Activated CD8-positive, alpha-beta memory T cell treated with anti-CD3 and anti-CD28 coated beads for 4 hours (primary cell): ENCODE data around the gene CGB8.
"Not testable (repeated sequence)": the region's sequence is repeated elsewhere in the genome, so short reads cannot be mapped to it uniquely, and the experiment has no call there.

ENCODE experiments used
- DNase-seq, 2 donors: peaks; one replicate each; pipeline ENCODE4 v3.0.0-alpha.2; 2020; ENCODE audit warnings: low read depth in 2 of 2

Gene CGB8

DNA sequence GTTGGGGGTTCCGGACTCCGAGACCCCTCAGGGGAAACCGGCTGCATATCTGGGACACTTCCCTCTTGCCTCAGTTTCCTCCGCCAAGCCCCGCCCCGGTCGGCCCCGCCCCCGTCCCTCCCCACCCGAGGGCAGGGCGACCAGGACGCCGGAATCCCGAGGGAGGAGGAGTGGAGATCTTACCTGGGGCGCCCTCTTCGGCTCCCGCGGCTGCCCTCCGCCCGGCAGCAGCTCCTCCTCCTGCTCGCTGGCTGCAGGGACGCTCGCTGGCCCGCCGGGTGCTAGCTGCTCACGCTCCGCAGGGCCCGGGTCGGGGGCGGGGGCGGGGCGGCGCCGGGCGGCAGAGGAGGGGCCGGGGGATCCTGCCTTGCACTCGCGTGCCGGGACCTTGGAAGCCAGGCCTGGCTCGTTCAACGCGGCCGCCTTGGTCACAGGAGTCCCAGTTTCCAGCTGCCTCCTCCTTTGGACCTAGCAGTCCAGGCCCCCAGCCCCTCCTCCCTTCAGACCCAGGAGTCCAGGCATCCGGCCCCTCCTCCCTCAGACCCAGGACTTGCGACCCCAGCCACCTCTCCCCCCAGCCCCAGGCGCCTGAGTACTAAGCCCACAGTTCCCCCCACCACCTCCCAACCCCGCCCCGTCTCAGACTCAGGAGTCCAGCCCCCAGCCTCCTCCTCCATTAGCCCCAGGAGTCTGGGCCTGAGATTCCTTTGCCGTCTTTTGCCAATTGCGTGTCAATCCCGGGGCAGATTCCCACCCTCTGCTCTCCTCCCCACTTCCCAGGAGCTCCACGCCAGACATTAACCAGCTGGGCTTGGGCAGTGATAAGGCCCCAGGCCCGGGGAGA, 16.1 kb upstream of the CGB8 start, which contains the start of gene NTF4:
NTF4 (minus strand) TSS at position 51 of the 844 bp plus-strand sequence. CDS start 2,821 bp downstream, outside the sequence.
- no peak for DNase-seq

DNA sequence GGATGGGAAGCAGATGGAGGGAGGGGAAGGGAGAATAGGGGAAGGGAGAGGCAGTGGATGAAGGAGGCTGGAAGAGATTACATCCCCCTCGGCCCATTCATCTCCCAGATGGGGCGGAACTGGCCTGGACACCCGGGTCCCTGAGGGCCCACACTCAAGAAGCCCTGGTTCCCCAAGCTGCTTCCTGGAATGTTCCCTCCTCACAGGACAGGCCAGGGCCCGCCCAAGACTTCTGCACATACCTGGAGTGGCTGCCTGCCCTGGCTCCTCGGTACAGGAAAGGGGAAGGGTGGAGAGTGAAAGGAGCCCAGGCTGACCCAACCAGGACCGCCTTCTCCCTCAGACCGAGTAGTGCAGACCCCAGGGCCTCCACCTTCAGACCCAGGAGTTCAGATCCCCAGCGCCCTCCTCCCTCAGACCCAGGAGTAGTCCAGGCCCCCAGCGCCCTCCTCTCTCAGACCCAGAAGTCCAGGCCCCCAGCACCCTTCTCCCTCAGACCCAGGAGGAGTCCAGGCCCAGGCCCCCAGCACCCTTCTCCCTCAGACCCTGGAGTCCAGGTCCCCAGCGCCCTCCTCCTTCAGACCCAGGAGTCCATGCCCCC, 15.2 kb upstream of the CGB8 start:
- no peak for DNase-seq

DNA sequence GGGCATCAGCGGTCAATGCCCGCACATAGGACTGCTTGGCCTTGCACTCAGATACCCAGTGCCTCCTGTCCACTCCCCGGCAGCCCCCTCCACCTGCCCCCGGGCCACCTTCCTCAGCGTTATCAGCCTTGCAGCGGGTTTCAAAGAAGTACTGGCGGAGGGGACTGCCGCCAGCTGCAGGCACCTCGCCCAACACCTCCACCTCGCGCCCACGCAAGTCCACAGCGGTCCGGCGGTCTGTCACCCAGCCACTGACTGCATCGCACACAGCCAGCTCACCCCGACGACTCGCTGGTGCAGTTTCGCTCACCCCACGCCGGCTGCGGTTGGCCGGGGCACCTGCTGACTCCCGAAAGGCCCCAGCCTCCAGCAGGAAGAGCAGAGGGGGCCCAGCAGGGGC, 12.5 kb upstream of the CGB8 start:
- no peak for DNase-seq

DNA sequence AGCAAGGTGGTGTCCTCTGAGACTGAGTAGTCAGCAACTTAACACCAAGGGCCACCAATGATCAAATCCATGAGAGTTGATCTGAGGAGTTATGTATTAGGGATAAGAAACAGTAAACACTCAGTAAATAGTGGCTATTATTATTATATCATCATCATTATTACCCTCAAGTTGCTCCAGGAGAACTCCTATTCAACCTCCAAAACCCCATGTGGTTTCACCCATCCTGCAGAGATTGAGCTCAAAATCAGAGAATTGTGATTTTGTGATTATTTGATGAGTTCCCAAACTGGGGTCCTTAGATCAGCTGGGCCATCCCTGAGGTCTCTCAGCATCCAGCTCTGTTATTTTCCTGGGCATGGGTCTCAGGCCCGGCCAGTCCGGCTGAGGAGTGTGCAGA, 12.1 kb upstream of the CGB8 start:
- DNase-seq = no peak

DNA sequence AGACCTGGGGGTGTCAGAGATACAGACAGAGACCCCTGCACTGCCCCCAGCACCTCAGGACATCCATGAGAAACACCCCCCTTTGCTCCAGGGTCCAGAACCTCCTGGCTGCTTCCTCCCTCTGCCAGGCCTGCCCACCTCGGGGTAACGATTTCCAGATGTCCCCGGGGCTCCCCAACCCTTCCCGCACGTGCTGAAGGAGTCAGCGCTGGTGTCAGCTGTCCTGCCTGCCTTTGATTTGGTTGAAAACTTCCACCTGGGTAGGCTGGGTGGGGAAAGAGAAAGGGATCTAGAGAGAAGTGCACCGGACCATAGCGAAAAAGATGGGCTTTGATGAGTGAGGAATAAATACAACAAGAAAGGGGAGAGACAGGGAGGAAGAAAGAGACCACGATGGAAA, 10.1 kb upstream of the CGB8 start:
- DNase-seq = no peak

DNA sequence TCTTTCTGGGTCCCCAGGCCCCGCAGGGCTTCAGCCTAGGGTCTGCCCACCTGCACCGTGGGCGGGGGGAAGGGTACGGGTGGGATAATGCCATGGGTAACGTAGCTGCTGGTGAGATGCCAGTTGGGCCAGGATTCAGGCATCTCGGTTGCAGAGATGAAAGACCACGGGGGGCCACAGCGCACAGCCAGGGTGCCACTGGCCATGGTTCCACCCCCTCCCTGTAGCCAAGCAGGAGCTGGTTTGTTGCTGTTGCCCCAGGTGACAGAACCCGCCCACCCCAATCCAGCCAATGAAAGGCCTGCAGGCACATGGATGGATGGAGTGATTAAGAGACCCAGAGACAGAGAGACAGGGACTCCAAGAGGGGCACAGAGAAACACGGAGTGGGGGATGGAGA, 9.7 kb upstream of the CGB8 start:
- DNase-seq = no peak

DNA sequence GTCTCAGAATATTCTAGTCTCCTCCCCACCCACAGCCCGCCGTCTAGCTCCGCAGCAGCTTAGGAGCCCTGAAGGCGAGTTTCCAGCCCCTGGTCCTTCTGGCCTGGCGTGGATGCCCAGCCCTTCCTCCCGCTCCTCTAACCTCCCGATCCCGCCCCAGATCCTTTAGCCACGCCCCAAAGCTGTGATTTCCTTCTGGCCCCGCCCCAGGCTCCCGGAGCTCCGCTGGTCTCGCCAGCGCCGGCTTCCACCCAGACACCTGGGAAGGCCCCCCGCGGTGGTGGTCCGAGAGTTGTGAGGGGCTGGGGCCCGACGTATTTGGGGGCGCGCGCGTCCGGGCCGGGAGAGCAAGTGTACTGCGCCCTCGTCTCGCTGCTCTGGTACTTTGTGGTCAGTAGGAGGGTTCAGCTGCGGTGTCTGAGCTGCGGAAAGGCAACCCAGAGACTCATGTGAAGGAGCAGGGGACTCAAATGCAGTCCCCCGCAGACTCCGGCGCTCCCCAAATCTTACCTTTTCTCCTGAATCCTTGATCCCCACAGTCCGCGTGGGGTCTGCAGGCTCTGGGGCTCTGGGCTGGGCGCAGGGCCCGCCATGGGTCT, 8.8 kb upstream of the CGB8 start, which contains the start of gene CGB7:
CGB7 (minus strand) TSS at position 114 of the 599 bp plus-strand sequence. CDS start 2,374 bp downstream, outside the sequence.
- DNase-seq = no peak

DNA sequence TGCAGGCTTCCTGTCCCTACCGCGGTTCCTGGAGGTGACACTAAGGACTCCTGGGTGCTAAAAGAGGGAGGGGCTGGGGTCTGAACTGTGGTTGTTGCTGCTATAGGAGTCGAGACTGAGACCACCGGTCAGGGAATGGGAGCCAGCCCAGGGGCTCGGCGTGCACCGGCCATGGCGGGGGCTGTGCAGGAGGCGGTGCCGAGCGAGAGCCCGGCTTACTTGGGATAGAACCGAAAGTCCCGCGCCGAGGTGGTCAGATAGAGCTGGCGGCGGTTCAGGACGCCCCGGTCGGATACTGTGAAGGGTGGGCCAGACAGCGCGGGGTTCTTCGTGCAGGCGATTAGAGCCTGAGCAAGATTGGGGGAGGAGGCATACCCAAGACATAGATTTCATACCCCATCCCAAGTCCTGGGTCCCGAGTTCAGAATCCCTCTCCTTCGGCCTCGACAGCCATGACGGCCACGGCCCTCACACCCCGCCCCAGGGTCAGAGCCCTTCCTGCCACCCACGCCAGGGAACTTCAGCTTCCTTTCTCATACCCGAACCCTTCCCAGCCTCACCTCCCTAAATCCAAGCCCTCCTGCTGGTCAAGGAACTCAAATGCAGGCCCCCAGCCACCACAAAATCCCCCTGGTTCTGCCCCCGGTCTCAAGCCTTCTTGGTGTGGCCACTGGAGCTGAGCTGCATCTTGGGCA, 8.1 kb upstream of the CGB8 start:
- not testable (repeated sequence) for DNase-seq

DNA sequence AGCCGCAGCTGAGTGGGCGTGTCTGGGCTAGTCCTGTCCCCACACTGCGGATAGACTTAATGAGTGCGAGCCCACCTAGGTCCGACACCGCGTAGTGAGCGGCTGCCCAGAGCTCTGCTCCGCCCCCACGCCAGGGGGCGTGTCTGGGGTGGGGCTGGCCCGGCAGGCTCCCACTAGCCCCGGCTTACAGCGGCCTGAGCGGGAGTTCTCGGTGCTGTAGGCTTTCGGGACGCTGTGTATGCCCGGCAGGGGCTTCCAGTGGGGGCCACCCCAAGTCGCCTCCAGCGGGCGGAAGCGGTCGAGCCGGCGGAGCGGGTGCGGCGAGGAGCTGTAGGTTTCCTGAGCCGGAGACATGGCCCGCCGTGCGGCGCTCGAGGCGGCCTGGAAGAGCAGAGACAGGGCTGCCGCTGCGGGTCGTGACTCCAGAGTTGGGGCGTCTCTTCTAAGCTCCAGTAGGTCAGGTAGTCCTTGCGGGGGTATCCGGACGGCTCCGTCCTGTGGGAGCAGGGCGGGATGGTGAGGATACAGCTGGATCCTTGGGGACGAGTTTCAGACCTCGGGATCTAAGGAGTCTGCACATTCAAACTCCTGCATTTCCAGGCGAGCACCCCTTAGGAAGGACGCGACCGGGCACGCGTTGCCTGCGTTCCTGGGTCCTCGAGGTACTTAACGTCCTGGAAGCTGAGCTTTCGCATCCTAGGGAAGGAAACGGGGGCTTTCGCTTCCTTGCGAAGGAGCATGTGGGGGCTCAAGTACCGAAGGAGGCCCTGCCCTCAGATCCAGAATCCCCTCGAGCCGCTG, 7.4 kb upstream of the CGB8 start:
- no peak for DNase-seq

DNA sequence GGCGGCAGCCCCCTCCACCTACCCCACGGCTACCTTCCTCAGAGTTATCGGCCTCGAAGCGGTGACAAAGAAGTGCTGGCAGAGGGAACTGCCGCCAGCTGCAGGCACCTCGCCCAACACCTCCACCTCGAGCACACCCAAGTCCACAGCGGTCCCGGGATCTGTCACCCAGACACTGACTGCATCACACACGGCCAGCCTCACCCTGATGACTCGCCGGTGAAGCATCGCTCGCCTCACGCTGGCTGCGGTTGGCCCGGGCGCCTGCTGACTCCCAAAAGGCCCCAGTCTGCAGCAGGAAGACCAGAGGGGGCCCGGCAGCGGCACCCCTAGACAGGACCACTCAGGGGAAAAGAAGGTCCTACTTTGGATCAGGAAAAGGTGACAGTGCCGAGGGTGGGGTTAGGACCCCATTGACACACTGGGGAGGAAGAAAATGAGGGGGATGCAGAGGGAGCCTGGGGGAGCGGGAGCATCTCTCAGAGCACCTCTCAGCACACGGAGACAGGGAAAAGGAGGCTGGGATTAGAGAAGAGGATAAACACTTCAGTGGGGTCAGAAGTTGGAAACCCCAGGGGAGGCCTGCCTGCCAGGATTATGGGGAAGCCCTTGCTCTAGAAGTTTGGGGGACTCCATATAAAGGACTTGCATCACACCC, 1.6 kb upstream of the CGB8 start:
- not testable (repeated sequence) for DNase-seq

DNA sequence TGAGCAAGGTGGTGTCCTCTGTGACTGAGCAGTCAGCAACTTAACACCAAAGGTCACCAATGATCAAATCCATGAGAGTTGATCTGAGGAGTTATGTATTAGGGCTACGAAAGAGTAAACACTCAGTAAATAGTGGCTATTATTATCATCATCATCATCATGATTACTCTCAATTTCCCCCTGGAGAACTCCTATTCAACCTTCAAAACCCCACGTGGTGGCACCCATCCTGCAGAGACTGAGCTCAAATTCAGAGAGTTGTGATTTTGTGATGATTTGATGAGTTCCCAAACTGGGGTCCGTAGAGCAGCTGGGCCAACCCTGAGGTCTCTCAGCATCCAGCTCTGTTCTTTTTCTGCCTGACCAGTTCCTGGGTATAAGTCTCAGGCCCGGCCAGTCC, 923 bp upstream of the CGB8 start:
- DNase-seq = not testable (repeated sequence)

DNA sequence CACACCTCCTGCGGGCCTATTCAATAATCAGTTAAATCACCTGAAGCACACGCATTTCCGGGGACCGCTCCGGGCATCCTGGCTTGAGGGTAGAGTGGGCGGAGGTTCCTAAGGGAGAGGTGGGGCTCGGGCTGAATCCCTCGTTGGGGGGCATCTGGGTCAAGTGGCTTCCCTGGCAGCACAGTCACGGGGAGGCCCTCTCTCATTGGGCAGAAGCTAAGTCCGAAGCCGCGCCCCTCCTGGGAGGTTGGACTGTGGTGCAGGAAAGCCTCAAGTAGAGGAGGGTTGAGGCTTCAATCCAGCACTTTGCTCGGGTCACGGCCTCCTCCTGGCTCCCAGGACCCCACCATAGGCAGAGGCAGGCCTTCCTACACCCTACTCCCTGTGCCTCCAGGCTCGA, 5.4 kb downstream of the CGB8 start, which contains the start of gene CGB5:
CGB5 (plus strand) TSS at position 301 of the 400 bp plus-strand sequence. CDS start 362 bp downstream, outside the sequence.
- not testable (repeated sequence) for DNase-seq

DNA sequence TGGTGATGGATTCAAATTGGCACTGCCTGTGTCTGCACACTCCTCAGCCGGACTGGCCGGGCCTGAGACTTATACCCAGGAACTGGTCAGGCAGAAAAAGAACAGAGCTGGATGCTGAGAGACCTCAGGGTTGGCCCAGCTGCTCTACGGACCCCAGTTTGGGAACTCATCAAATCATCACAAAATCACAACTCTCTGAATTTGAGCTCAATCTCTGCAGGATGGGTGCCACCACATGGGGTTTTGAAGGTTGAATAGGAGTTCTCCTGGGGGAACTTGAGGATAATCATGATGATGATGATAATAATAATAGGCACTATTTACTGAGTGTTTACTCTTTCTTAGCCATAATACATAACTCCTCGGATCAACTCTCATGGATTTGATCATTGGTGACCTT, 6.2 kb downstream of the CGB8 start:
- not testable (repeated sequence) for DNase-seq

DNA sequence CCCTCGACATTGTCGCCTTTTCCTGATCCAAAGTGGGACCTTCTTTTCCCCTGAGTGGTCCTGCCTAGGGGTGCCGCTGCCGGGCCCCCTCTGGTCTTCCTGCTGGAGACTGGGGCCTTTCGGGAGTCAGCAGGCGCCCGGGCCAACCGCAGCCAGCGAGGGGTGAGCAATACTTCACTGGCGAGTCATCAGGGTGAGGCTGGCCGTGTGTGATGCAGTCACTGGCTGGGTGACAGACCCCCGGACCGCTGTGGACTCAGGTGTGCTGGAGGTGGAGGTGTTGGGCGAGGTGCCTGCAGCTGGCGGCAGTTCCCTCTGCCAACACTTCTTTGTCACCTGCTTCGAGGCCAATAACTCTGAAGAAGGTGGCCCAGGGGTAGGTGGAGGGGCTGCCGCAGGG, 6.7 kb downstream of the CGB8 start:
- no peak for DNase-seq

DNA sequence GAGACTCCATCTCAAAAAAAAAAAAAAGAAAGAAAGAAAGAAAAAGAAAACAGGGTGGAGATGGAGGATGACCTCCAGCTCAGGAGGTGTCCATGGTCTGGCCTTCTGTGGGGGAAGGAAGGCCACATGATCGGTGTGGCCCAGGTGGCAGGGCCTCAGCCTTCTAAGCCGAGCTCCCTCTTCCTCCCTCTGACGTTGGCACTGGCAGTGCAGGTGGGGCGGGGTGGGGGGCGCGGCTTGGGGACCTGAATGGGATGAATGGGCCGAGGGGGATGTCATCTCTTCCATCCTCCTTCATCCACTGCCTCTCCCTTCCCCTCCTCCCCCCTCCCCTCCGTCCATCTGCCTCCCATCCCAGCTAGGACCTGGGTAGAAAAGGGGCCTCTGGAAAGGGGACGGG, 9.2 kb downstream of the CGB8 start:
- DNase-seq = not testable (repeated sequence)

DNA sequence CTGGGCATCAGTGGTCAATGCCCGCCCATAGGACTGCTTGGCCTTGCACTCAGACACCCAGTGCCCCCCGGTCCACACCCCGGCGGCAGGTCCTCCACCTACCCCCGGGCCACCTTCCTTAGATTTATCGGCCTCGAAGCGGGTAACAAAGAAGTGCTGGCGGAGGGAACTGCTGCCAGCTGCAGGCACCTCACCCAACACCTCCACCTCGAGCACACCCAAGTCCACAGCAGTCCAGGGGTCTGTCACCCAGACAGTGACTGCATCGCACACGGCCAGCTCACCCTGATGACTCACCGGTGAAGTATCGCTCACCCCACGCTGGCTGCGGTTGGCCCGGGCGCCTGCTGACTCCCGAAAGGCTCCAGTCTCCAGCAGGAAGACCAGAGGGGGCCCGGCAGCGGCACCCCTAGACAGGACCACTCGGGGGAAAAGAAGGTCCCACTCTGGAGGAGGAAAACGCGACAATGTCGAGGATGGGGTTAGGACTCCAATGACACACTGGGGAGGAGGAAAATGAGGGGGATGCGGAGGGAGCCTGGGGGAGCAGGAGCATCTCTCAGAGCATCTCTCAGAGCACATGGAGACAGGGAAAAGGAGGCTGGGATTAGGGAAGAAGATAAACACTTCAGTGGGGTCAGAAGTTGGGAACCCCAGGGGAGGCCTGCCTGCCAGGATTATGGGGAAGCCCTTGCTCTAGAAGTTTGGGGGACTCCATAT, 10.2 kb downstream of the CGB8 start:
- not testable (repeated sequence) for DNase-seq

DNA sequence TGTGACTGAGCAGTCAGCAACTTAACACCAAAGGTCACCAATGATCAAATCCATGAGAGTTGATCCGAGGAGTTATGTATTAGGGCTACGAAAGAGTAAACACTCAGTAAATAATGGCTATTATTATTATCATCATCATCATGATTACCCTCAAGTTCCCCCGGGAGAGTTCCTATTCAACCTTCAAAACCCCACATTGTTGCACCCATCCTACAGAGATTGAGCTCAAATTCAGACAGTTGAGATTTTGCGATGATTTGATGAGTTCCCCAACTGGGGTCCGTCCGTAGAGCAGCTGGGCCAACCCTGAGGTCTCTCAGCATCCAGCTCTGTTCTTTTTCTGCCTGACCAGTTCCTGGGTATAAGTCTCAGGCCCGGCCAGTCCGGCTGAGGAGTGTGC, 10.8 kb downstream of the CGB8 start:
- not testable (repeated sequence) for DNase-seq

DNA sequence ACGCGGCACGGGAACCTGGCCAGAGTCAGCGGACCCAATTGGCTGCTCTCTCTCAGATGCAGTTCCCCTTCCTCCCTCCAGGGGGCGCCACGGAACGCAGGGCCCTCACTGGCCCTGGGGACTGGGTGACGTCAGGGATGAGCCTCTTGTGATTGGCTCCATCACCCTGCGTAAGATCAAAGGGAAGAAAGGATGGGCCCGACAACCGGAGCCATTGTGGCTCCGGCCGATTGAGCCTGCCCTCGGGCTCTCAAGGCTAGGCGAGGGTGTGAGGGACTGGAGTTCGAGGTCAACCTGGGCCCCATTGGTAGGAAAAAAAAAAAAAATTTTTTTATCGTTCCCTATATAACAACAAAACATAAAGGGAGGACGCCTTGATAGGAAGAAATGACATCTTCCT, 12.1 kb downstream of the CGB8 start, which contains the start of gene CGB1:
CGB1 (minus strand) TSS at position 81 of the 400 bp plus-strand sequence. CDS start 184 bp downstream, outside the sequence.
- not testable (repeated sequence) for DNase-seq

DNA sequence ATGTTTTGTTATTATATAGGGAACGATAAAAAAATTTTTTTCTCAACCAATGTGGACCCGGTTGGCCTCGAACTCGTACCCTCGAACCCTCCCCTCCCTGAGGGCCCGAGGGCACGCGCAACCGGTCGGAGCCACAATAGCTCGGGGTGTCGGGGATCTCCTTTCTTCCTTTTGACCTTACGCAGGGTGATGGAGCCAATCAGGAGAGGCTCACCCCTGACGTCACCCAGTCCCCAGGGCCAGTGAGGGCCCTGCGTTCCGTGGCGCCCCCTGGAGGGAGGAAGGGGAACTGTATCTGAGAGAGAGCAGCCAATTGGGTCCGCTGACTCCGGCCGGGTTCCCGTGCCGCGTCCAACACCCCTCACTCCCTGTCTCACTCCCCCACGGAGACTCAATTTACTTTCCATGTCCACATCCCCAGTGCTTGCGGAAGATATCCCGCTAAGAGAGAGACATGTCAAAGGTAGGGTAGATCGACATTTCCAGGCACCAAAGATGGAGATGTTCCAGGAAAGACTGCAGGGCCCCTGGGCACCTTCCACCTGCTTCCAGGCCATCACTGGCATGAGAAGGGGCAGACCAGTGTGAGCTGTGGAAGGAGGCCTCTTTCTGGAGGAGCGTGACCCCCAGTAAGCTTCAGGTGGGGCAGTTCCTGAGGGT, 17.1 kb downstream of the CGB8 start, which contains the start of gene CGB2:
CGB2 (plus strand) TSS at position 249 of the 660 bp plus-strand sequence; CDS start at position 455, 206 bp downstream.
- peak; percentile 28 to 32 for DNase-seq
